ENCODE data around the gene ZC3H4. TPM values are rescaled to one million over a fixed set of nuclear protein-coding genes. Genes with fewer than 3 reads are reported as not detected.
A peak's percentile ranks its signal among the peaks of the same experiment; 100 is the strongest.

The ZC3H4 gene
- total RNA-seq, 2 donors from 2014 or later: 35.3 to 49.1 TPM

DNA sequence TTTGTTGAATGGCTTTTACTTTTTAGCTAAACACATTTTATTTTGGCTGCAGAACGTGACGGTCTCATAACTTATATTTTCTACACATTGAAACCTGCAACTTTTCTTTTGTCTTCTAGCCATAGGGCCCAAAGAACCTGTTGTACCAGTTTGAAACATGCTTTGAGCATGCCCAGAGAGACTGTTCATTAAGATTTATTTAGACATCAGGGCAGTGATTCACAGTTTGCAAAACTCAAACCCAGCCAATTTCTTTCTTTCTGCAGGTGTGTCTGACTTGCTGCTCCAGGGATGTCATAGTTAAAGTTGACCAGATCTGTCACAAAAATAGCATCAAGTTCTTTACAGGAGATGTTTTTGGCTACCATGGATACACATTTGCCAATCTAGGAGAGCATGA, 39.1 kb upstream of the ZC3H4 start:
- H3K27me3 ChIP-seq (replicated peaks; ENCODE audit: insufficient read depth): no peaks in the 10 kb centered on the region
- H3K9me3 ChIP-seq: no peaks in the 10 kb centered on the region
- H3K4me3 ChIP-seq: no peak overlapping the region
- WGBS: 32% methylated on average over 2 of the region's 2 CpGs
- TF ChIP-seq POLR2A (IDR thresholded peaks at IDR 0.05): no peak
- TF ChIP-seq POLR2AphosphoS5 (IDR thresholded peaks at IDR 0.05): peak; percentile 95
- intact Hi-C loops (cut with DNase I): no loop called here
- H3K36me3 ChIP-seq: no peaks in the 10 kb centered on the region
- peak; percentile 83 for DNase-seq (ENCODE audit: low spot score)
- H3K27ac ChIP-seq: peak overlapping the region; percentile 52
- H3K4me1 ChIP-seq (replicated peaks): peaks cover 8% of the 10 kb centered on the region

DNA sequence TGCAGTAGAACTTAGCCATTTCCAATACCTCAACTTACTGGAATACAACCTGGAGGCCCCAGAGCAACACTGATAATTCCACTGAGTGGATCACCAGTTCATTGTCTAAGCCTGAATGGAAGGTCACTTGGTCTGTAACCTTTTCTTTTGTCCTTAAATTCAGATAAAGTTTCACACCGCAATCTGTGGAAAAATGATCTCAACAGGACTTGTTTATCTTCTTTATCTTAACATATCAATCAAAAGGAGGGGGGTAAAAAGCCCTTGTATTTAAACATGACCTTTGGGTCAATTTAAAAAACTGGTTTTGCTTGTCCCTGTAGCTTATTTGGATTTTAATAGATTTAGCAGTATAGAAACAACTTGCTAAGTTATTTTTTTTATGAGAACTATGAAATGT, 38.6 kb upstream of the ZC3H4 start:
- TF ChIP-seq, protein P1, sequence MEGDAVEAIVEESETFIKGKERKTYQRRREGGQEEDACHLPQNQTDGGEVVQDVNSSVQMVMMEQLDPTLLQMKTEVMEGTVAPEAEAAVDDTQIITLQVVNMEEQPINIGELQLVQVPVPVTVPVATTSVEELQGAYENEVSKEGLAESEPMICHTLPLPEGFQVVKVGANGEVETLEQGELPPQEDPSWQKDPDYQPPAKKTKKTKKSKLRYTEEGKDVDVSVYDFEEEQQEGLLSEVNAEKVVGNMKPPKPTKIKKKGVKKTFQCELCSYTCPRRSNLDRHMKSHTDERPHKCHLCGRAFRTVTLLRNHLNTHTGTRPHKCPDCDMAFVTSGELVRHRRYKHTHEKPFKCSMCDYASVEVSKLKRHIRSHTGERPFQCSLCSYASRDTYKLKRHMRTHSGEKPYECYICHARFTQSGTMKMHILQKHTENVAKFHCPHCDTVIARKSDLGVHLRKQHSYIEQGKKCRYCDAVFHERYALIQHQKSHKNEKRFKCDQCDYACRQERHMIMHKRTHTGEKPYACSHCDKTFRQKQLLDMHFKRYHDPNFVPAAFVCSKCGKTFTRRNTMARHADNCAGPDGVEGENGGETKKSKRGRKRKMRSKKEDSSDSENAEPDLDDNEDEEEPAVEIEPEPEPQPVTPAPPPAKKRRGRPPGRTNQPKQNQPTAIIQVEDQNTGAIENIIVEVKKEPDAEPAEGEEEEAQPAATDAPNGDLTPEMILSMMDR (IDR thresholded peaks at IDR 0.05): no peak
- TF ChIP-seq POLR2AphosphoS5 (IDR thresholded peaks at IDR 0.05): no peak
- TF ChIP-seq POLR2A (IDR thresholded peaks at IDR 0.05): no peak
- WGBS: 33% methylated on average over 1 of the region's 1 CpG
- intact Hi-C loops (cut with DNase I): no loop called here
- H3K36me3 ChIP-seq: no peaks in the 10 kb centered on the region
- no peak overlapping the region for H3K4me3 ChIP-seq
- H3K27ac ChIP-seq: peak overlapping the region; percentile 52
- no peaks in the 10 kb centered on the region for H3K9me3 ChIP-seq
- no peaks in the 10 kb centered on the region for H3K27me3 ChIP-seq (replicated peaks; ENCODE audit: insufficient read depth)
- H3K4me1 ChIP-seq (replicated peaks): peaks cover 4% of the 10 kb centered on the region
- DNase-seq (ENCODE audit: low spot score): no peak

DNA sequence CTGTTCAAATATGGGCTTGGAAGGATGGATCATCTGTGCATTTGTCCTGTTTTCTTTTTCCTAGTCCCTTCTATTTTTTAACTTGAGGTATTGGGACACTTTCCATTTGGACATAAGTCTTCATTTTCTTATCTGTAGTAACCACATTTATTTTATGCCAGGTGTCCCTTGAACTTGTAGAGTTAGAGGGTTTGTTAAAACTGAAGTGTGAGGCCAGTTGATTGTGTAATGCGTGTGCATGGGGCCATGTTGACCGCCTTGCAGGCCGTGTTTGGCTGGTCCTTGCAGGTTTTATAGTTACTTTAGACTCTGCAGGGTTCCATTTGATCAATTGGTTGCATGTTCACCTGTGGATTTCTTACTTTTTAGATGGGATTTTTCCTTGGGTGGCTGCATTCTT, 38.1 kb upstream of the ZC3H4 start:
- H3K9me3 ChIP-seq: no peaks in the 10 kb centered on the region
- no peaks in the 10 kb centered on the region for H3K36me3 ChIP-seq
- no peaks in the 10 kb centered on the region for H3K27me3 ChIP-seq (replicated peaks; ENCODE audit: insufficient read depth)
- intact Hi-C loops (cut with DNase I): no loop called here
- H3K4me3 ChIP-seq: no peak overlapping the region
- TF ChIP-seq POLR2AphosphoS5 (IDR thresholded peaks at IDR 0.05) (no peak), POLR2A (IDR thresholded peaks at IDR 0.05) (no peak)
- TF ChIP-seq, protein P1 (IDR thresholded peaks at IDR 0.05): no peak
- peak overlapping the region; percentile 52 for H3K27ac ChIP-seq
- no peak for DNase-seq (ENCODE audit: low spot score)
- no peaks in the 10 kb centered on the region for H3K4me1 ChIP-seq (replicated peaks)
- 61% methylated on average over 3 of the region's 3 CpGs for WGBS

DNA sequence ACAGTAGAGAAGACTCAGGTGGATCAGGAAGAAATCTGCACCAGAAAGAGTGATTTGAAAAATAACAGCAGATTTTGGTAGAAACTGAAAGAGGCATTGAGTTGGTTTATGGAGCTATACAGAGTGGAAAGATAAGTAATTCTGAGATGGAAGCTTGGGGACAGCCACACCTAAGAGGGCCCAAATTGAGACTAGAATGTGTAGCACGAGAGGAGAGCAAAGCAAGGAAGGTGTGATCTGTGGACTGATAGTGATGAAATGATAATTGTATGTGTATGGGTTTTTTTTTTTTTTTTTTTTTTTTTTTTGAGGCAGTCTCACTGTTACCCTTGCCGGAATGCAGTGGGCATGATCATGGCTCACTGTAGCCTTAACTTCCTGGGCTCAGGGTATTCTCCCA, 33.3 kb upstream of the ZC3H4 start:
- TF ChIP-seq, protein P1 (IDR thresholded peaks at IDR 0.05): no peak
- no peak for TF ChIP-seq POLR2A (IDR thresholded peaks at IDR 0.05)
- no peak for TF ChIP-seq POLR2AphosphoS5 (IDR thresholded peaks at IDR 0.05)
- Histone ChIP-seq H3K27me3 (replicated peaks; ENCODE audit: insufficient read depth) (no peaks in the 10 kb centered on the region), H3K27ac (no peak overlapping the region), H3K9me3 (no peaks in the 10 kb centered on the region), H3K4me1 (replicated peaks) (no peaks in the 10 kb centered on the region), H3K4me3 (no peak overlapping the region), H3K36me3 (peaks cover 0 to 7% of the 10 kb centered on the region in 2 donors)
- intact Hi-C loops (cut with DNase I): no loop called here
- WGBS: 94% methylated on average over 2 of the region's 2 CpGs
- DNase-seq (ENCODE audit: low spot score): no peak

DNA sequence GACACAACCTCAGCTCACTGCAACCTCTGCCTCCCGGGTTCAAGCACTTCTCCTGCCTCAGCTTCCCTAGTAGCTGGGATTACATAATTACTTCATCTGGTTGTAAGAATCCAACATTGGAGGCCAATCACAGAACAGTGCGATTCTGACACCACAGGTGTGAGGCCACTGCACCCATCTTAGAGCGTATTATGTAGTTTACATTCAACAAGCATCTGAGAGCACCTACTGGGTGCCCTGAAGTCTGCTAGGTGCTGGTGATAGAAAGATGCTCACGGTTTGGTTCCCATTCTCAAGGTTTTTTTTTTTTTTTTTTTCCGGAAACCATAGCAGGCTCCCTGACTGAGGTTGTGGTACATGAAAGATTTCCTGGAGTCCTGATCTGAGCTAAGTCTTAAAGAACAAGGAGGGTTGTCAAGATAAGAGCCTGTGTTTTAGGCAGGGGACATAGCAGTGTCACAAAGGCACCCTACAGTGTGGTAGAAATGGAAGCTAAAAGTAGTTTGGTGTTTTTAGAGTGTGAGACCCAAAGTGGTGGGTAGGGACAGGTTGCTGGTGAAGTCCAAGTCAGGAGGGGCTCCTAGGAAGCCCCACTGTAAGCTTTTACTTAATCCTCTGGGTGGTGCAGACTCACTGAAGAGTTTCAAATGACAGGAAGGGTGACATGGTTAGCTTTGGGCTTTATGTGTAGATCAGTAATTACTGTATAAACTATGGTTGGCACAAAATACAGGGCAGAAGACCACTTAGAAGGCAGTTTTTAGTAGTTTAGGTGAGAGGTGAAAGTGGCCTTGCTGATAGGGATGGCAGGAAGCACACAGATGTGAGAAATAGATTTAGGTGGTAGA, 32.3 kb upstream of the ZC3H4 start:
- TF ChIP-seq POLR2A (IDR thresholded peaks at IDR 0.05) (no peak), POLR2AphosphoS5 (IDR thresholded peaks at IDR 0.05) (no peak)
- TF ChIP-seq, protein P1 (IDR thresholded peaks at IDR 0.05): no peak
- 89% methylated on average over 5 of the region's 5 CpGs for WGBS
- Histone ChIP-seq H3K4me3 (no peak overlapping the region), H3K36me3 (peaks cover 0 to 7% of the 10 kb centered on the region in 2 donors), H3K4me1 (replicated peaks) (no peaks in the 10 kb centered on the region), H3K27me3 (replicated peaks; ENCODE audit: insufficient read depth) (no peaks in the 10 kb centered on the region), H3K9me3 (no peaks in the 10 kb centered on the region), H3K27ac (no peak overlapping the region)
- no peak for DNase-seq (ENCODE audit: low spot score)
- intact Hi-C loops (cut with DNase I): no loop called here
